Transverse colon (tissue), 4 donors: ENCODE results near the gene HIP1R. TPM values are rescaled to one million over a fixed set of nuclear protein-coding genes. Genes with fewer than 3 reads are reported as not detected.
"Not testable (repeated sequence)": the region's sequence is repeated elsewhere in the genome, so short reads cannot be mapped to it uniquely, and the experiment has no call there.

Source experiments
- DNase-seq: peaks from one replicate; pipeline ENCODE4 v3.0.0-alpha.2; 2019
- H3K27ac ChIP-seq, 4 donors: fragments of 200-600 bp; sonication (generic); 2 replicates each; pipeline ENCODE4 v1.5.1; 2016 to 2018; ENCODE audit warnings: inconsistent platforms in 4 of 4
- H3K27me3 ChIP-seq: fragments of 200-600 bp; sonication (generic); 2 replicates; pipeline ENCODE4 v1.5.1; 2017; ENCODE audit warnings: inconsistent platforms
- H3K36me3 ChIP-seq, 4 donors: fragments of 200-600 bp; sonication (generic); 2 replicates each; pipeline ENCODE4 v1.5.1; 2017 to 2019; ENCODE audit warnings: inconsistent platforms in 4 of 4
- H3K4me1 ChIP-seq, 4 donors: fragments of 200-600 bp; sonication (generic); 2 replicates each; pipeline ENCODE4 v1.5.1; 2017 to 2020; ENCODE audit warnings: inconsistent platforms in 4 of 4
- H3K4me3 ChIP-seq, 4 donors: fragments of 200-600 bp; sonication (generic); 1 replicate in 1 of 4; 2 replicates in 3 of 4; pipeline versions ENCODE4 v1.5.1 to v1.6.1; 2017 to 2019; ENCODE audit warnings: inconsistent platforms in 4 of 4
- H3K9me3 ChIP-seq, 2 donors: fragments of 200-600 bp; sonication (generic); 2 replicates each; pipeline ENCODE4 v1.5.1; 2017 to 2019; ENCODE audit warnings: inconsistent platforms in 2 of 2
- EP300 ChIP-seq: sonication (generic); formaldehyde crosslinking; IDR thresholded peaks from one replicate; pipeline ENCODE4 v1.6.1; 2017; ENCODE audit warnings: antibody characterized with exemption, low read depth
- POLR2A ChIP-seq: fragments of 450-650 bp; IDR thresholded peaks from one replicate; pipeline ENCODE4 v1.6.1; 2016; ENCODE audit warnings: antibody characterized with exemption, mild to moderate bottlenecking, moderate library complexity
- POLR2AphosphoS5 ChIP-seq, 3 donors: sonication (generic); formaldehyde crosslinking; IDR thresholded peaks; one replicate each; pipeline ENCODE4 v1.6.1; 2016; ENCODE audit warnings: antibody characterized with exemption in 3 of 3
- WGBS, 2 donors: methylation state at CpG; one replicate each; pipeline ENCODE4 v1.1.5; 2018; ENCODE audit warnings: low coverage in 1 of 2; 5-methylcytosine and 5-hydroxymethylcytosine counted together
- in situ Hi-C, 4 donors: fragments of 200-750 bp; cut with MboI; loops; one replicate each; pipeline versions ENCODE4 v1.15.0 to v1.15.1; 2017; ENCODE audit warnings: low sequenced_read_pairs in 3 of 4, low pct_ligation_motif_present in 1 of 4, low pct_unique_long_range_greater_than_20kb in 1 of 4
- intact Hi-C: fragments of 100-400 bp; cut with DNase I; formaldehyde crosslinking; loops from one replicate; pipeline ENCODE4 v1.15.1; 2023; ENCODE audit warnings: low total_unique reads
- total RNA-seq, 4 donors: library from RNA; depleted of rRNA; stranded (reverse); fragments of >200 nt; gene quantifications; one replicate each; pipeline ENCODE4 v1.1.0, GENCODE V29; 2016
- TF ChIP-seq, protein P1 (sequence below), 5 experiments: fragments of 200-600 bp in 3 of 5; fragments of 450-650 bp in 2 of 5; sonication (generic) in 3 of 5; IDR thresholded peaks; 1 replicate in 2 of 5; 2 replicates in 3 of 5; pipeline ENCODE4 v1.5.1; 2016 to 2017; ENCODE audit warnings: antibody characterized with exemption in 5 of 5, inconsistent platforms in 3 of 5, mild to moderate bottlenecking in 2 of 5, moderate library complexity in 1 of 5

HIP1R gene
- total RNA-seq, 4 donors from 2014 or later: 72.4 to 459 (median 146) TPM

- no peak for DNase-seq
- H3K27me3 ChIP-seq: no peaks in the 10 kb centered on the region
- in situ Hi-C loops (no loop called here), intact Hi-C loops (loop anchor here (5.0 kb wide), 1 partner anchor 283 kb away; no protein-coding TSS in a partner anchor)
- WGBS, 2 donors: 66 to 69% methylated on average over 8 to 13 of the region's 13 CpGs
- no peak for TF ChIP-seq EP300
- TF ChIP-seq, protein P1, sequence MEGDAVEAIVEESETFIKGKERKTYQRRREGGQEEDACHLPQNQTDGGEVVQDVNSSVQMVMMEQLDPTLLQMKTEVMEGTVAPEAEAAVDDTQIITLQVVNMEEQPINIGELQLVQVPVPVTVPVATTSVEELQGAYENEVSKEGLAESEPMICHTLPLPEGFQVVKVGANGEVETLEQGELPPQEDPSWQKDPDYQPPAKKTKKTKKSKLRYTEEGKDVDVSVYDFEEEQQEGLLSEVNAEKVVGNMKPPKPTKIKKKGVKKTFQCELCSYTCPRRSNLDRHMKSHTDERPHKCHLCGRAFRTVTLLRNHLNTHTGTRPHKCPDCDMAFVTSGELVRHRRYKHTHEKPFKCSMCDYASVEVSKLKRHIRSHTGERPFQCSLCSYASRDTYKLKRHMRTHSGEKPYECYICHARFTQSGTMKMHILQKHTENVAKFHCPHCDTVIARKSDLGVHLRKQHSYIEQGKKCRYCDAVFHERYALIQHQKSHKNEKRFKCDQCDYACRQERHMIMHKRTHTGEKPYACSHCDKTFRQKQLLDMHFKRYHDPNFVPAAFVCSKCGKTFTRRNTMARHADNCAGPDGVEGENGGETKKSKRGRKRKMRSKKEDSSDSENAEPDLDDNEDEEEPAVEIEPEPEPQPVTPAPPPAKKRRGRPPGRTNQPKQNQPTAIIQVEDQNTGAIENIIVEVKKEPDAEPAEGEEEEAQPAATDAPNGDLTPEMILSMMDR (IDR thresholded peaks at IDR 0.05): no peak
- TF ChIP-seq POLR2A: no peak
- TF ChIP-seq POLR2AphosphoS5 (IDR thresholded peaks at IDR 0.05): no peak
- peaks cover 50 to 97% (median 87%) of the 10 kb centered on the region in 4 donors for H3K4me1 ChIP-seq
- no peaks in the 10 kb centered on the region for H3K36me3 ChIP-seq
- H3K4me3 ChIP-seq: no peak overlapping the region
- no peaks in the 10 kb centered on the region for H3K9me3 ChIP-seq
- H3K27ac ChIP-seq: peak overlapping the region; percentile 93 to 98 (median 95)
These were observed 54.7 kb downstream of the HIP1R start for GRCh38 chr12:122889761-122890520.

- Histone ChIP-seq H3K27me3 (no peaks in the 10 kb centered on the region), H3K4me3 (peak overlapping the region in 2 of 4 donors; percentile 1 to 9), H3K27ac (peak overlapping the region; percentile 93 to 98 (median 95)), H3K9me3 (no peaks in the 10 kb centered on the region), H3K36me3 (no peaks in the 10 kb centered on the region), H3K4me1 (peaks cover 46 to 83% (median 76%) of the 10 kb centered on the region in 4 donors)
- intact Hi-C loops: no loop called here
- in situ Hi-C loops: no loop called here
- no peak for DNase-seq
- TF ChIP-seq POLR2AphosphoS5 (IDR thresholded peaks at IDR 0.05): peak in 1 of 3 donors; percentile 4
- TF ChIP-seq POLR2A: no peak
- TF ChIP-seq, protein P1 (IDR thresholded peaks at IDR 0.05): no peak
- no peak for TF ChIP-seq EP300
- 26 to 36% methylated on average over 5 to 10 of the region's 10 CpGs for WGBS, 2 donors
These were observed 56.6 kb downstream of the HIP1R start for GRCh38 chr12:122891661-122892525.

GRCh38 chr12:122892724-122893123 lies 57.5 kb downstream of the HIP1R start:
- Histone ChIP-seq H3K4me3 (peak overlapping the region in 1 of 4 donors; percentile 9), H3K27ac (peak overlapping the region; percentile 93 to 98 (median 95)), H3K4me1 (peaks cover 38 to 78% (median 67%) of the 10 kb centered on the region in 4 donors)
- DNase-seq, intact Hi-C loops, H3K27me3 ChIP-seq, H3K36me3 ChIP-seq, H3K9me3 ChIP-seq, in situ Hi-C loops: not testable (repeated sequence)
- WGBS, 2 donors: 94 to 95% methylated on average over 9 of the region's 9 CpGs

- DNase-seq: no peak
- no peaks in the 10 kb centered on the region for H3K9me3 ChIP-seq
- TF ChIP-seq POLR2A: peak; percentile 23
- no peak for TF ChIP-seq EP300
- TF ChIP-seq POLR2AphosphoS5 (IDR thresholded peaks at IDR 0.05): peak in 2 of 3 donors; percentile 56 to 71
- WGBS, 2 donors: 33 to 56% methylated on average over 7 of the region's 7 CpGs
- no peaks in the 10 kb centered on the region for H3K27me3 ChIP-seq
- peak overlapping the region in 3 of 4 donors; percentile 81 to 96 (median 94) for H3K4me3 ChIP-seq
- H3K27ac ChIP-seq: peak overlapping the region; percentile 93 to 98 (median 95)
- no peaks in the 10 kb centered on the region for H3K36me3 ChIP-seq
- in situ Hi-C loops (no loop called here), intact Hi-C loops (no loop called here)
- H3K4me1 ChIP-seq: peaks cover 37 to 78% (median 66%) of the 10 kb centered on the region in 4 donors
These were observed 58.2 kb downstream of the HIP1R start for GRCh38 chr12:122893208-122894153.
